NCI-H748 (cell line): ENCODE data around the gene CASP4.
"Not testable (repeated sequence)": the region's sequence is repeated elsewhere in the genome, so short reads cannot be mapped to it uniquely, and the experiment has no call there.

ENCODE experiments used
- DNase-seq: peaks from one replicate; lab custom pipeline; 2025; ENCODE audit not compliant: unreplicated experiment; lab: John Stamatoyannopoulos, UW

CASP4 gene

GRCh38 chr11:104957280-104957679, 11.1 kb downstream of the CASP4 start:
- DNase-seq, result no peak

GRCh38 chr11:104956528-104956927, 11.8 kb downstream of the CASP4 start:
- no peak for DNase-seq

- DNase-seq, result peak; percentile 54
Measured at GRCh38 chr11:104946907-104947306, 21.5 kb downstream of the CASP4 start.

- no peak for DNase-seq
Measured at GRCh38 chr11:104944076-104944475, 24.3 kb downstream of the CASP4 start.

GRCh38 chr11:104943561-104943960, 24.8 kb downstream of the CASP4 start:
- peak; percentile 9 for DNase-seq

- no peak for DNase-seq
Measured at GRCh38 chr11:104934594-104934993, 33.8 kb downstream of the CASP4 start.

GRCh38 chr11:104934073-104934472, 34.3 kb downstream of the CASP4 start:
- not testable (repeated sequence) for DNase-seq

- DNase-seq, result no peak
Measured at GRCh38 chr11:104928811-104929210, 39.6 kb downstream of the CASP4 start.

GRCh38 chr11:104926771-104927611, 41.4 kb downstream of the CASP4 start:
- no peak for DNase-seq

GRCh38 chr11:104925850-104926249, 42.5 kb downstream of the CASP4 start:
- no peak for DNase-seq

GRCh38 chr11:104918113-104918824, 50.1 kb downstream of the CASP4 start:
- peak; percentile 28 for DNase-seq

- no peak for DNase-seq
Measured at GRCh38 chr11:104917271-104918112, 50.9 kb downstream of the CASP4 start.

GRCh38 chr11:104916442-104916841, 51.9 kb downstream of the CASP4 start:
- DNase-seq, result no peak

- no peak for DNase-seq
Measured at GRCh38 chr11:104912102-104912501, 56.3 kb downstream of the CASP4 start.

- no peak for DNase-seq
Measured at GRCh38 chr11:104908186-104908531, 60.2 kb downstream of the CASP4 start.

- DNase-seq, result no peak
Measured at GRCh38 chr11:104907521-104908185, 60.7 kb downstream of the CASP4 start.

- DNase-seq, result no peak
Measured at GRCh38 chr11:104905271-104905670, 63.1 kb downstream of the CASP4 start.

- no peak for DNase-seq
Measured at GRCh38 chr11:104899226-104899625, 69.1 kb downstream of the CASP4 start.

GRCh38 chr11:104898685-104899013, 69.7 kb downstream of the CASP4 start:
- DNase-seq, result no peak

- no peak for DNase-seq
Measured at GRCh38 chr11:104897891-104898684, 70.3 kb downstream of the CASP4 start, which contains the start of gene CASP12. CASP12 (minus strand) TSS chr11:104898460.
